HG03469 (cell line): ENCODE measurements around the gene MPDU1.
"Not testable (repeated sequence)": the region's sequence is repeated elsewhere in the genome, so short reads cannot be mapped to it uniquely, and the experiment has no call there.

Source experiments
- ATAC-seq: cut with Tn5 transposase; IDR thresholded peaks from one replicate; pipeline ENCODE4 v1.9.1; 2021; ENCODE audit warnings: mild to moderate bottlenecking, moderate library complexity, moderate number of reproducible peaks; ENCODE audit not compliant: unreplicated experiment

Gene MPDU1

GRCh38 chr17:7613769-7614424 lies 30.2 kb downstream of the MPDU1 start:
- ATAC-seq = no peak

GRCh38 chr17:7614425-7615264 lies 31.0 kb downstream of the MPDU1 start, which contains the start of gene FXR2:
TSS of gene FXR2 (minus strand) at chr17:7614897. CDS start at chr17:7614532, 365 bp downstream.
- peak; percentile 71 for ATAC-seq

GRCh38 chr17:7615265-7615747 lies 31.7 kb downstream of the MPDU1 start:
- ATAC-seq = no peak

- ATAC-seq = no peak
These were observed 35.0 kb downstream of the MPDU1 start for GRCh38 chr17:7618608-7619007.

GRCh38 chr17:7620835-7621234 lies 37.2 kb downstream of the MPDU1 start:
- no peak for ATAC-seq

- ATAC-seq = no peak
These were observed 40.0 kb downstream of the MPDU1 start for GRCh38 chr17:7623661-7624060.

- ATAC-seq = not testable (repeated sequence)
These were observed 42.1 kb downstream of the MPDU1 start for GRCh38 chr17:7625749-7626148.

GRCh38 chr17:7626307-7626706 lies 42.7 kb downstream of the MPDU1 start:
- ATAC-seq = no peak

GRCh38 chr17:7626956-7627249 lies 43.3 kb downstream of the MPDU1 start:
- ATAC-seq = no peak

GRCh38 chr17:7627250-7628121 lies 43.8 kb downstream of the MPDU1 start, which contains the start of gene SAT2:
TSS of gene SAT2 (minus strand) at chr17:7627821. CDS start at chr17:7627635, 186 bp downstream.
- ATAC-seq = no peak

- no peak for ATAC-seq
These were observed 46.4 kb downstream of the MPDU1 start, which contains the start of gene SHBG for GRCh38 chr17:7629939-7630571. TSS of gene SHBG (plus strand) at chr17:7630135. CDS start at chr17:7630173, 38 bp downstream.

GRCh38 chr17:7631398-7632380 lies 48.0 kb downstream of the MPDU1 start:
- ATAC-seq = no peak

- ATAC-seq = no peak
These were observed 48.8 kb downstream of the MPDU1 start for GRCh38 chr17:7632492-7632894.

- no peak for ATAC-seq
These were observed 49.4 kb downstream of the MPDU1 start for GRCh38 chr17:7633093-7633492.

- ATAC-seq = no peak
These were observed 50.7 kb downstream of the MPDU1 start for GRCh38 chr17:7634384-7634783.

GRCh38 chr17:7636163-7636562 lies 52.5 kb downstream of the MPDU1 start:
- no peak for ATAC-seq
